HG03571 (cell line): ENCODE results near the gene FAM149B1.
"Not testable (repeated sequence)": the region's sequence is repeated elsewhere in the genome, so short reads cannot be mapped to it uniquely, and the experiment has no call there.

Source experiments
- ATAC-seq: cut with Tn5 transposase; IDR thresholded peaks from one replicate; pipeline ENCODE4 v1.9.1; 2021; ENCODE audit not compliant: unreplicated experiment

Gene FAM149B1

DNA sequence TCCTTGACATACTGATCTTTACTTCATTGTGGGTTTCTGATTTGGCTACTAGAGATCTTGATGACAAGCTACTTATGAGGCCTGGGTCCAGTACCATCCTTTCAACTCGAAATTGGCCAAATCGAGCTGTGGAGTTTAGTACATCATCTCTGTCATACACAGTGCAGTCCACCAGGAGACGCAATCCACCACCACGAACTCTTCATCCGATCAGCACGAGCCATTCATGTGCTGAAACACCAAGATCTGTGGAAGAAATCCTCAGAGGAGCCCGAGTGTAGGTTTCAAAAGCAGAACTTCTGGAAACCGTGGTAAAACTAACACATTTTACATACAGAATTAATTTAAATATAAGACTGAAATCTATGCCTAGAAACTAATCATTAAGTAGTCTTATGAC, 65.0 kb downstream of the FAM149B1 start:
- ATAC-seq, result no peak

DNA sequence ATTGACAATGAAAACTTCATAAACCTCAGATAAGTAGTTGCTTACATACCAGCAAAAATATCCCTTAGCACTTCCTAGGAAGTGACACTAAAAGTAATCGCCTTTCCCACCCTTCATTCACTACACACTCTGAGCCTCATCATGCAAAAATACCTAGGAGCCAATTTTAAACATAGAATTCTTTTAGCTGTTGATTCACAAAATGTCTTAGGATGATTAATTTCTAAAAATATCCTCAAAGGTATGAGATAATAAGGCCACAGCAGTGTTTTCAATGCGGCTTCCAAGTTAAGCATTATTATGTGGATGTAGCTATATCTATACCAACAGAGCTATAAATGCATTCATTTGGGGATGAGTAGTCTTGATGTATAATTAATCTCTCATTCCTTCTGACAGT, 66.0 kb downstream of the FAM149B1 start:
- no peak for ATAC-seq

DNA sequence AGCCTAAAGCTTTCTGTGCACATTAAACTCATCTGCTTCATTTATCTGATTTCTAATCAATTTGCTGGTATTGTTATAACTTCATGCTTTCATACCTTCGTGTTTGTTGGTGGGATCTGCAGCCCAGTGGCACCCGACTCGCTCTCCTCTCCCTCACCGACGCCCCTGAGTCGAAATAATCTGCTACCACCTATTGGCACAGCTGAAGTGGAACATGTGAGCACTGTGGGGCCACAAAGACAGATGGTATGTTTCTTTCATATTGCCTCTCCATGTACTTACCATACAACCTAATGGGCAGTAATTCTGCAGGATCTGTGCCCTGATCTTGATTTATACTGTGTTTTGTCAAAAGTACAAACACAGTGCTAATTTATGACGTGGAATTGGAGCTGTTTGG, 66.8 kb downstream of the FAM149B1 start:
- no peak for ATAC-seq

DNA sequence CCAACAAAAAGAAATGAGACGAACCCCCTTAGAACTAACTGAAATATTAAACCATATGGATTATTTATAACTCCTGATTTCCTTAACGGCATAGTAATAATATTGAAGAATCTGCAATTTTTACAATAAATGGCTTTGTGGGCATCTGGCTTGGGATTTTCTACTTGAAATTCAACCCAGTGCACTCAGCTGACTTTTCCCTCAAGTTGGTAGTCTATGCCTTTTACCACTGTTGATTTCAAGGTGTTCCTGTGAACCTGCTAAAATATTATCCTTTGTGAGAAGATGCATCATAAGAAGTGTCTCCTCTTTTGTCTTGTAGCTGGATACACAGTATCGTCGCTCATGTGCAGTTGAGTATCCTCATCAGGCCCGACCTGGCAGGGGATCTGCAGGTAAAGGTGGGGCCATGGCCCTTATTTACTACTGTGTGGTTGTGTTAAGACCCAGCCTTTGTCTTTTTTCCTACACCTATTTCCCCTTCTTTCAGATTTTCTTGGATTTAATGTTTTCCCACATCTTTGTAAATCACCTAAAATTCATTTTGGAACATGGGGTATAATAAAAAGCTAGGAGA, 71.2 kb downstream of the FAM149B1 start:
- ATAC-seq, result no peak

DNA sequence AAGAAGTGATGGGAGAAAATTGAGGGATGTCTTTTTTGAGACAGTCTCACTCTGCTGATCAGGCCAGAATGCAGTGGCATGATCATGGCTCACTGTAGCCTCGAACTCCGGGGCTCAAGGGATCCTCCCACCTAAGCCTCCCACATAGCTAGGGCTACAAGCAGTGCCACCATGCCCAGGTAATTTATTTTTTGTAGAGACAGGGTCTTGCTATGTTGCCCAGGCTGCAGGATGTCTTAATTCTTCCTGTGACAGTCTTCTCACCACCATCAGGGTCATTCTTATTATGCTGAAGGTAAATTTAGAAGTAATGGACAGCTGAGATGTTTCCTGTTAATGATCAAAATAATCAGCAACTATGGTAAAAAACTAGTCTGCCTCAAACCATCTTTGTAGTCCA, 72.0 kb downstream of the FAM149B1 start:
- ATAC-seq, result no peak

DNA sequence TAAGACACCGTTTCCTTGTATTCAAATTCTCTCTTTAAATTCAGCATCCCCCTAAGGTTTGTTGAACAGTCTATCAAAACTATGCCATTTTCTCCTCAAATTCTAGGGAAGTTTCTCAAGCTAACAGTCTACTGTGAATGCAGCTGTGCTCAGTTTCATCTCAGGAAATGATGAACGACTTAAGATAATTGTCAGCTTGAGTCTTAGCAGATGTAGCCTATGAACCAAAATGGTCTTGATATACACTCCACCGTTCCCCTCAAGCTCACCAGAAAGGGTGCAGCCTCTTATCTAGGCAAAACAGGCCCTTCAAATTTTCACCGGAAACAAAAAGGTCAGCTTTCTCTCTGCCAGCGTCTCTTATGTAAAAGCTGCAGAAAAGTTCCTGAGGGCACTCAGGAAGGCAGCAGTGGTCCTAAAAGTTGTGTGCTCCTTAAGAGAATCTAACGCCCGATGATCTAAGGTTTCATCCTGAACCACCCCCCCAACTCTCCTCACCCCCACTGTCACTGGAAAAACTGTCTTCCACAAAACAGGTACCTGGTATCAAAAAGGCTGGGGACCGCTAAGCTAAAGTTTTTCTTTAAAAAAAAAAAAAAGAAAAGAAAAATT, 77.1 kb downstream of the FAM149B1 start:
- ATAC-seq, result no peak

DNA sequence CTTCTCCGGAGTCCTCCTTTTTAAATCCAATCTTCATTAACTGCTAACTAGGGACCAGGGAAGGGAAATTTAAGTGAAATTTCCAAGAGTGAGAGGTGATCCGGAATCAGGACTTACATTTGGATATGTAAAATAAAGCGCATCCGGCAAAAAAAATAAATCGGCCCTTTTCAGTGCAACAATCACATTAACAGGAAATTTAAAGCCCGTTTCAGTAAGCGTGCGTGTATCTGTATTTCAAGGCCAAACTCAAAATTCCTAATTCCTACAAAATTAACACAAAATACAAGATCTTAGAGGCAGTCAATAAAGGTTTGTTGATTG, 78.4 kb downstream of the FAM149B1 start:
- no peak for ATAC-seq

DNA sequence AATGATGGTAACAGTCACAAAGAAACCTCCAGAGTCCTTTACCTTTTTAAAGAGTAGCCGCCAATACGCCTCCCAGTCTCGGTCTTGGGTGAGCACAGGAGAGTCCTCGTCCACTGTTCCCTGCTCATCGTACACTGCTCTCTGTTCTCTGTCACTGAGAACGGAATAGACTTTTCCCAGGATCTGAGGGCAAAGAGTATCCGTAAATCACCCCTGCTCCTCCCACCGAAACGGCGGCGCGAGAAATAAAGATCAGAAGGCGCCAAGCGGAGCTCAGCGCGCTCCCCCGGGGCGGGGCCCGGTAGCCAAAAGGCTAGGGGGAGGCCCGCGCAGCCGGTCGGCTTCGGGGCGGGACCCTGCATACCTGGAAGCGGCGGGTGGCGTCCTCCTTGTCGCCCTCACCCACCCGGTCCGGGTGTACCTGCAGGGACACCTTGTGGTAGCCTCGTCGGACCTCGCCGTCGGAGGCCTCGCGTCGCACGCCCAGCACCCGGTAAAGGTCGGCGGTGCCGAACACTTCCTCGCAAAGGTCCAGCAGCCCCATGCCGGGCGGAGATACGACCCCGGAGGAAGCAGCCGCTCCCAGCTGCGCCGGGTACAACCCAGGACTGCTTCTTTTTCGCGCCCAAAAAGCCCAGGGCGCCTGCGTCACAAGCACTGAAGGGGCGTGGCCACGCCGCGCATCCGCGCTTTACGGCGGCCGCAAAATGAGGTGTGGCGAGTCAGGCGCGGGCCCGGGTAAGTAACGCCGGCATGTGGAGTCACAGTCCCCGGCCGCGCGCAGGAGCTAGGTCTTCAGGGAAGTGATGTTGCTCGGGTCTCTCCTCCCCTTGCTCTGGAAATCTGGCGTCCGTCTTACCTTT, 79.0 kb downstream of the FAM149B1 start, which contains the start of gene DNAJC9:
Gene DNAJC9 (minus strand): TSS at position 610 of the 863 bp plus-strand sequence. CDS start 66 bp downstream, at position 544.
- ATAC-seq, result peak; percentile 76

DNA sequence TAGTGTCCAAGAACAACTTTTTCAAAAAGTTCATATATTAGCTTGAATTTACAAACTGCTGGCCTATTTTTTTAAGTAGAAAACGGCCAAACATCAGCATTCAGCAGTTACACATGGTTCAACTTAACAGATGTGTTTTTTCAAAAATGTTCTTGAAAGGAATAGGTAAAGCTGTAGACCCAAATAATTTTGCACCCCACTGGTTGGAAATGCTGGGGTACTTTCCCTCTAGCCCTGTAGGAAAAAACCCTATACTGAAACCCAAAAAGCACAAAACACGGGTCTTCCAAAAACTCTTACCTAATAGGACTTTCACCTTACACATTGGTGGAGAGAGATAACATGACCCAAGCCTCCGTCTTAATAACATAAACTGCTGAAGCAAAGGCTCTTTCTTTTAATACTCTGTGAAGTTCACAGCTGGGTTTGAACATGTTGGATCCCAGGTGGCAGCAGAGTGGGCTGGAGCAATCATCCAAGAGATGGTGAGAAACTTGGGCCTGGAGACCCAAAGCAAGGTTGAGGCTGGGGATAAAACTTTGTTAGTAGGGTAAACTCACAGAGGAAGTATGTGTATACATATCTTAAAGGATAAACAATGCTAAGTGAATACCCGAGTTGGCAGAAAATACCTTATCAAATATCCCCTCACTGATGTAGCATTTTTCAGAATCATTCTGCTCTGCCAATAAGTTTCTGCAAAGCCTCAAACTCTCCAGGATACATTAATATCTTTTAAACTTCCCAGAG, 79.8 kb downstream of the FAM149B1 start:
- ATAC-seq, result no peak

DNA sequence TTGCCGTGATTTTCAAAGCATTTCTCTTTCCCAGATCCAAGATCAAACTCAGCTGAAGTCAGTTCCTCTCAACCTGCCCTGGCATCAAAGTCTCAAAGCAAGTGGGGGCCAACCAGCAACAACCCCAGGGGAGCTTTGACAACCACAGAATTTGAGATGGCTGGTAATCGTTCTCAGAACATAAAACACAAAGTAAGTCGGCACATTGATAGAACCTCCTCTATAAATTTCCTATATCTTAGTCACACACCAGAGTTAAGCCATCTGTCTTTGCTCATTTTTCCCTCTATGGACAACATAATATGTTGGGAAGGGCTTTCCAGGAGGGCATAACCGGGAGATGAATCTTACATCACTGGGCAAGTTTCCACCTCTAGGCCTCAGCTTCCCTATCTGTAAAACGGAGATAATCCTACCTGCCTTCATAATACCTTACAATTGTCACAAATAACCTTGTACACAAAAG, 80.4 kb downstream of the FAM149B1 start:
- ATAC-seq, result no peak

DNA sequence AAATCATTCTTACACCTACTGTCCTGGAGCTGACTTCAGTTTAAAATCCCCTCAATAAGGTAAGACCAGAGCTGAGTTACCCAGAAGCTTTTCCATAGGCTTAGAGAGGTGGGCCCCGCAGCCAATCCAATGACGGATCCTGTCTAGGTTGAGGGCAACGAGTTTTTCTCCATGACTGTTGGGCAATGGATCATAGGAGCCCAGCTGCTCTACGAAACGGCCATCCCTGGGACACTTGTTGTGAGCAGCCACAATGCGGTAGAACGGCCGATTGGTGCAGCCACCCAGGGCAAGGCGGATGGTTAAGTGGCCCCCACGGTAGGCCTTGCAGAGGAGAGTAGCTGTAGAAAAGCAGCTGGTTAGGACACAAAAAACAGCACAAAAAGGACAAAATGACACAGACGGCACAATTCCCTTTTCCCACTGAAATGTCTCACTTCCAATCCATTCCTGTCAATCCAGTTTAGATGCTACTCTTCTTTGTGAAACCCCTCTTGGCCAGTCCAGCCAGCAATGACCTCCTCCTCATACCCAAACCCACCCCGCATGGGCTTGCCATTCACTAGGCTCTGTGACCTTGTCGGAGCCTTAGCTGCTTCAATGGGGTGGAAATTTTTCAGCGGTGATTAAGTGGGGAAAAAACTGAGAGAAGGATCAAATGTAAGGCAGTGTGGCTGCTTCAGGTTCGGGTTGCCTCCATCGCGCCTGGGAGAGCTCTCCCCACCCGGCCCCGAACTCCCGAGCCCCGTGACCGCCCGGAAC, 83.9 kb downstream of the FAM149B1 start:
- no peak for ATAC-seq

DNA sequence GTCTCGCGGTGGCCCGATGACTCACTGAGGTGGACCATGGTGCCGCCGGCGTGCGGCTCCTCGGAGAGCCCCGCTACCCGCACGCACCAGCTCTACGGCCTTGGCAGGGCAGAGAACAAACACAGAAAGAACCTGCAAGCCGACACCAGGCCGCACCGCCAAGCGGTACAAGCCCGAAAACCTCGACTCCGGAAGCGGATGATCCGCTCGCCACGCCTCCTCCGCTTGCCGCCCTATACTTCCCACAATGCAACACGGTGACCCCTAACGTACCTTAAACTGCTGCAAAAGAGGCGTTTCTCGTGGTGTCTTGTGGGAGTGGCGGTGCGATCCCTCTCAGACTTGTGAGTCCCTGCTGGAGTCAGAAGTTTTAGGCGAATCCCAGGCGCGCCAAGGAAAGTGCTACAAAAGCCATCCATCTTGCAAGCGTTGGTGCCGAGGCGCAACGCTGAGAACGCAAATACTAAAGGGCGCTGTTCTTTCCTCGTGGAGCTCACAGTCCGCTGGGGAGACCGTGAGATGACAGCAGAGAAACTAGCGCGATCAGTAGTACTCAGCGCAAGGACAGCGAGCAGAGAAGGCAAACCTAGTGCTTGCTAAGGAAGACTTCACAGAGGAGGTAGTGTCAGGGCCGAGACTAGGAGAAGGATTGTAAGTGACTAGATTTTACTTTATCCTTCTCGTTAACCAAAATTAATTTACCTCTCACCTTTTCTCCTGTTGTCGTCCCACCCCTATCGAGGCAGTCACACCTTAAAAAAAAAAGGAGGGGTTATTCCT, 84.7 kb downstream of the FAM149B1 start, which contains the start of gene MRPS16:
Gene MRPS16 (minus strand): TSS at position 200 of the 780 bp plus-strand sequence. CDS start 162 bp downstream, at position 38.
- ATAC-seq, result peak; percentile 67

DNA sequence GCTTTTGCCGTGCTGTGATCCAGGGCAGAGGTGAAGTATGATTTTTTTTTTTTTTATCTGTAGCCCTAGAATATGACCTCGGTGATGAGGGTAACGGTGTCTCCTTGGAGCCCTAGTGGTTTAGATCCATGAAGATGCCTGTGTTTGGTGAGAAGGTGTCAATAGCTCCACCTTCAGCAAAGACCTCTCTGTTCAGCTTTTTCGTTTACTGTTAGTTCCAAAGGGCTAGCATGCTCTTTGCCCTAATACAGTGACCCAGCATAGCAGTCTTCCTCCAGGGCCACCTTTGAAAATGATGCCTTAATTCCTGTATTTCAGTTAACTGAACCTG, 85.3 kb downstream of the FAM149B1 start:
- ATAC-seq, result no peak

DNA sequence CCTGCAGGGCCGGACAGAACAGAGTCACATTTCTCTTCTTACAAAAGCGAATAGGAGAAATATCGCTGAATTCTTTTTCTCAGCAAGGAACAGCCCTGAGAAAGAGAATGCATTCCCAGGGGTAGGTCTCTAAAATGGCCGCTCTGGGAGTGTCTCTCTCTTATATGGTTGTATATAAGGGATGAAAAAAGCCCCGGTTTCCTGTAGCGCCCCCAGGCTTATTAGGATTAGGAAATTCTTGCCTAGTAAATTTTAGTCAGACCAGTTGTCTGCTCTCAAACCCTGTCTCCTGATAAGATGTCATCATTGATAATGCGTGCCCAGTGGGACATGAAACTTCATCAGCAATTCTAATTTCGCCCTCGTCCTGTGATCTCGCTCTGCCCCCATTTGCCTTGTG, 90.7 kb downstream of the FAM149B1 start:
- not testable (repeated sequence) for ATAC-seq

DNA sequence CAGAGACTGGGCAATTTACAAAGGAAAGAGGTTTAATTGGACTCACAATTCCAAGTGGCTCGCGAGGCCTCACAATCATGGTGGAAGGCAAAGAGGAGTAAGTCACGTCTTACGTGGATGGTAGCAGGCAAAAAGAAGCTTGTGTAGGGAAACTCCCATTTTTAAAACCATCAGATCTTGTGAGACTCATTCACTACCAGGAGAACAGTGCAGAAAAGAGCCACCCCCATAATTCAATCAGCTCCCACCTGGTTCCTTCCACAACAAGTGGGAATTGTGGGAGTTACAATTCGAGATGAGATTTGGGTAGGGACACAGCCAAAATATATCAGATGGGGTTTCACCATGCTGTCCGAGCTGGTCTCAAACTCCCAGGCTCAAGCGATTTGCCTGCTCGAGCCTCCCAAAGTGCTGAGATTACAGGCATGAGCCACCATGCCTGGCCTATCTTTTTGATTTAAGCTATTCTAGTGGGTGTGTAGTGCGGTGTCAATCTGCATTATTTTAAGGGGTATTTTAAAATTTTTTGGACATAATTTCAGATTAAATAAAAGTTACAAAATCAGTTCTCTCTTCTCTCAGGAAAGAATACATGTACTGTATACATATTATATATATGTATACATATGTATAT, 93.6 kb downstream of the FAM149B1 start:
- ATAC-seq, result no peak

DNA sequence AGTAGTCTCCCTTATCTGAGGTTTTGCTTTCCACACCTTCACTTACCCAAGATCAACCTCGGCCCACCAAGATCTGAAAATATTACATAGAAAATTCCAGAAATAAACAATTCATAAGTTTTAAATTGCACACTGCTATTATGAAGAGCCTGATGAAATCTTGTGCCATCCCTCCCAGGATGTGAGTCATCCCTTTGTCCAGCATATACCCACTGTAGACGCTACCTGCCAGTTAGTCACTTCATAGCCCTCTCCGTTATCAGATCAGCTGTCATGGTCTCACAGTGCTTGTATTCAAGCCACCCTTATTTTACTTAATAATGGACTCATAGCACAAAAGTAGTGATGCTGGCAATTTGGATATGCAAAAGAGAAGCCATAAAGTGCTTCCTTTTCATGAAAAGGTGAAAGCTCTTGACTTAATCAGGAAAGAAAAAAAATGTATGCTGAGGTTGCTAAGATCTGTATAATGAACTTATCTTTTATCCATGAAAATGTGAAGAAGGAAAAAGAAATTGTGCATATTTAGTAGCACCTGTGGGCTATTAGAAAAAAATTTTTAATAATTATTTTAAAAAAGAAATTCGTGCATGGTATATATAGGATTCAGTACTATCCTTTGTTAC, 94.3 kb downstream of the FAM149B1 start:
- ATAC-seq, result no peak

DNA sequence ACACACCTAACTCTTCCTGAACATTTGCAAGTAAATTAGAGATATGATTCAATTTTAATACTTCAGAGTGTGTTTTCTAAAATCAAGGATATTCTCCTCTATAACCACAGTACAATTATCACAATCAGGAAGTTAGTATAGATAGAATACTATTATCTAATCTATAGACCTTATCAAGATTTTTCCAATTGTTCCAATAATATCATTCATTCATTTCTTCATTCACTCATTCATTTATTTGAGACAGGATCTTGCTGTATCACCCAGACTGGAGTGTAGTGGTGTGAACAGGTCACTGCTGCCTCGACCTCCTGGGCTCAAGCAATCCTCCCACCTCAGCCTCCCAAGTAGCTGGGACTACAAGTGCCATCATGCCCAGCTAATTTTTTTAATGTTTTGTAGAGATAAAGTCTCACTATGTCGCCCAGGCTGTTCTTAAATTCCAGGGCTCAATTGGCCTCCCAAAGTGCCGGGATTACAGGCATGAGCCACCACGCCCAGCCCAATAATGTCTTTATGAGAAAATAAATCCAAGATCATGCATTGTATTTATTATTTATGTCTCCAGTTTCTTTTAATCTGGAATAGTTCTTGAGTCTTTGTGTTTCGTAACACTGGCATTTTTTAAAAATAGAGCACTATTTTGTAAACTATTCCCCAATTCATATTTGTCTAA, 95.1 kb downstream of the FAM149B1 start:
- ATAC-seq, result no peak

DNA sequence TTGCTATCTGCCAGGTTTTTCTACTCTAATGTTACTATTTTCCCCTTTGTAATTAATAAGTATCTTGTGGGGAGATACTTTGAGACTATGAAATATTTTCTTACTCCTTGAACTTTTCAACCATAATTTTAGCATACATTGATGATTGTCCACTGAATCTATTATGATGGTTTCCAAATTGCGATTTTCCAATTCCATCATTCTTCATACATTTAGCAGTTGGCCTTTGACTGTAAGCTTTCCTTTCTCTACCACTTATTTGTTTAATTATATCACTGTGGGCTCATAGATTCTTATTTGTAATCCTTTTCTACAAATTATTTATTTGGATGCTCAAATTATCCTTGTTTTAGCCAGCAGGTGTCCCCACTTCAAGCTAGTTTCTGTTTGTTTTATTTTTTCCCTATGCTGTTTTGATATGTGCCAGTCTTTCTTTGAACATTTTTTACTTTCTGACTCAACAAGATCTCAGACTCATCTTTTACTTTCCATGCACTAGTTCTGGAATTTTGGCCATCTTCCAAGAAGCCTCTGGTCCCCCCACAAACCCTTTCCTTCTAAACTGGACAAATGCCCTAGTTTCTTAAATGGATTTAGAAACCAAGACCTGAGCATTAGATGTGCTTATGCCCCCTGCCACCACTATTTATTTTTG, 95.9 kb downstream of the FAM149B1 start:
- ATAC-seq, result no peak
